HG02852 (cell line): ENCODE measurements around the gene ZMYND8.
"Not testable (repeated sequence)": the region's sequence is repeated elsewhere in the genome, so short reads cannot be mapped to it uniquely, and the experiment has no call there.

ENCODE experiments used
- ATAC-seq: cut with Tn5 transposase; IDR thresholded peaks from one replicate; pipeline ENCODE4 v1.9.1; 2021; ENCODE audit warnings: mild to moderate bottlenecking, moderate library complexity; ENCODE audit not compliant: unreplicated experiment

The ZMYND8 gene

GRCh38 chr20:47314647-47315338 lies 41.7 kb downstream of the ZMYND8 start:
- ATAC-seq = no peak

- ATAC-seq = no peak
Measured at GRCh38 chr20:47311967-47312681, 44.4 kb downstream of the ZMYND8 start.

GRCh38 chr20:47311211-47311610 lies 45.3 kb downstream of the ZMYND8 start:
- ATAC-seq = no peak

- ATAC-seq = no peak
Measured at GRCh38 chr20:47310729-47311128, 45.8 kb downstream of the ZMYND8 start.

- no peak for ATAC-seq
Measured at GRCh38 chr20:47309806-47310426, 46.6 kb downstream of the ZMYND8 start.

GRCh38 chr20:47309394-47309793 lies 47.1 kb downstream of the ZMYND8 start:
- no peak for ATAC-seq

GRCh38 chr20:47307569-47307968 lies 48.9 kb downstream of the ZMYND8 start:
- not testable (repeated sequence) for ATAC-seq

- ATAC-seq = no peak
Measured at GRCh38 chr20:47306755-47307370, 49.6 kb downstream of the ZMYND8 start.

- no peak for ATAC-seq
Measured at GRCh38 chr20:47306095-47306494, 50.4 kb downstream of the ZMYND8 start.

GRCh38 chr20:47305667-47306066 lies 50.8 kb downstream of the ZMYND8 start:
- no peak for ATAC-seq

- no peak for ATAC-seq
Measured at GRCh38 chr20:47304287-47304686, 52.2 kb downstream of the ZMYND8 start.

- no peak for ATAC-seq
Measured at GRCh38 chr20:47303736-47304135, 52.8 kb downstream of the ZMYND8 start.

- ATAC-seq = no peak
Measured at GRCh38 chr20:47300071-47300470, 56.4 kb downstream of the ZMYND8 start.

GRCh38 chr20:47298624-47299023 lies 57.9 kb downstream of the ZMYND8 start:
- no peak for ATAC-seq

GRCh38 chr20:47297746-47298145 lies 58.8 kb downstream of the ZMYND8 start:
- no peak for ATAC-seq

- no peak for ATAC-seq
Measured at GRCh38 chr20:47296950-47297349, 59.5 kb downstream of the ZMYND8 start.

- ATAC-seq = no peak
Measured at GRCh38 chr20:47295921-47296426, 60.5 kb downstream of the ZMYND8 start.

- no peak for ATAC-seq
Measured at GRCh38 chr20:47295129-47295813, 61.2 kb downstream of the ZMYND8 start.

- no peak for ATAC-seq
Measured at GRCh38 chr20:47293631-47294030, 62.9 kb downstream of the ZMYND8 start.

GRCh38 chr20:47292581-47292980 lies 63.9 kb downstream of the ZMYND8 start:
- no peak for ATAC-seq
